Measurements from ENCODE around the gene PRCP.
"Not testable (repeated sequence)": the region's sequence is repeated elsewhere in the genome, so short reads cannot be mapped to it uniquely, and the experiment has no call there.

Gene PRCP

GRCh38 chr11:82872377-82873150, 27.7 kb downstream of the PRCP start:
- no peak for DNase-seq (ENCODE audit: low read depth)

- no peak for DNase-seq (ENCODE audit: low read depth)
Measured at GRCh38 chr11:82871646-82872045, 28.6 kb downstream of the PRCP start.

GRCh38 chr11:82869657-82870056, 30.6 kb downstream of the PRCP start:
- DNase-seq (ENCODE audit: low read depth), result no peak

DNA sequence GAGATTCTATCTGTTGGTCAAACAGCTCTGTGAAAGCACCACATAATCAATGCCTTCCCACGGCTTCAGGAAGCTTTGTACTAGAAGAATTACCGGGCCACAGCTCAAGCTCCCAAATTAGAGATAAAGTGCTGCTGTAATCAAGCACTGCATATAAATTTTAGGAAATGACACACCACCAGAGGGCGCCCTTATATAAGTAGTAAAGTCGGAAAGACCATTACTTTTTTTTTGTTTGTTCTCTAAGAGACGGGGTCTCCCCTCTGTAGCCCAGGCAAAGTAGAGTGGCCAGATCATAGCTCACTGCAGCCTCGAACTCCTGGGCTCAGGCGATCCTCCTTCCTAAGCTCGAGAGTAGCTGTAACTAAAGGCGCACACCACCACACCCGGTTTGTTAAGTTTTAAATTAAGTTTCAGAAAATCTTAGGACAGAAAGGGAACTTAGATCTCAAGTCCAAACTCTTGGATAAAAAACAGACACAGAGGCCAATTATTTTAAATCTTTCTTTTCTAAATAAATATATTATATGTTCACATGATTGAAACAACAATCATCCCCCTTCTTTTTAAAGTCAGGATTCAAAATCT, 32.6 kb downstream of the PRCP start:
- peak; percentile 57 for DNase-seq (ENCODE audit: low read depth)

DNA sequence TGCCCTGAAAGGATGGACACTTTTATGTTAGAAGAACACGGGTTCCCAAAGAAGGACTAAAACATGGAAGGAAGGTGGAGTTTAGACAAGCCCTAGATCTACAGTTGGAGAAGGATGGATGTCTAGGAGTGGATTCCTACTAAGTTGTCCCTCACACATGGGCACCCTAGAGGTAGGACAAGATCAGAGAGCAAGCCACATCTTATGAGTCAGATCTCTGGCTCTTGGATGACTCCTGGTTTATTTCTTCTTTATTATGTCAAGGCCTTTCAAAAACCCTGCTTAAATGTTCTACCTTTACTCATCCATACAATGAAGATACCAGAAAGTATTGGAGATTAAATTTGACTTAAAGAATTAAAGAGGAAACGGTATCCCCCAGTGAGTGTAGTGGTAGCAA, 34.4 kb downstream of the PRCP start:
- no peak for DNase-seq (ENCODE audit: low read depth)

DNA sequence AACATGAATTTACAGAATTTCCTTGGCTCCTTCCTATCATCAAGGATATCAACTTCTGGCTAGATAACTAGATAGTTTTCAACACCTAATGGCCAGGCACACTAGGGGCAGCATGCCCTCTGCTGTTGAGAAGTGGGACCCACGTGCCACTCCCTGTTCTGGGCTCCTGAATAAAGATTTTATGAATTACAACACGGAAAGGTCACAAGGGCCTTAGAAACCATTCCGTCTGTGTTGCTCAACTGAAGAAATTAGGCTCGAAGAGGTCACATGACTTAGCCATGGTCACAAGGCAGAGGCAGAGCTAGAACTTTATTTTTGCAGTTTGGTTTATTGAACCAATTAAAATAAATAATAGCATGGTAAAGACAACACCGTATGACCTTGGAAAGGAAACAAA, 36.0 kb downstream of the PRCP start:
- DNase-seq (ENCODE audit: low read depth), result no peak

DNA sequence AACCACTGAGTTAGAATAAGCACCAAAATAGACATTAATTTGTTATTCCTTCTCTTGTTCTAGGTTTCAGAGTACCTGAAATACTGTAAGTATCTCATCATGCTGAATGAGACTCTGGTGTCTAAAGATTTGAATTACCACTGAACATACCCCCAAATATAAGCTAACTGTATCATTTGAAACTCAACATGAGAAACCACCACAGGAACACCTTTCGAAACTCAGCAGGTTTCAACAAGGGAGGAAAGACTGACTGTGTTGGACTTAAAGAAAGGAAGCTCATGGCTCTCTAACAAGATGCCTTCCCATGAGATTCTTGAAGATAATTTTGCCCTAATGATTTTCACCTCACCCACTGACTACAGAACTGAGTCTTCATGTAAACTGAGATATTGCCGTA, 37.0 kb downstream of the PRCP start:
- DNase-seq (ENCODE audit: low read depth), result no peak

- DNase-seq (ENCODE audit: low read depth), result no peak
Measured at GRCh38 chr11:82862379-82862778, 37.9 kb downstream of the PRCP start.

DNA sequence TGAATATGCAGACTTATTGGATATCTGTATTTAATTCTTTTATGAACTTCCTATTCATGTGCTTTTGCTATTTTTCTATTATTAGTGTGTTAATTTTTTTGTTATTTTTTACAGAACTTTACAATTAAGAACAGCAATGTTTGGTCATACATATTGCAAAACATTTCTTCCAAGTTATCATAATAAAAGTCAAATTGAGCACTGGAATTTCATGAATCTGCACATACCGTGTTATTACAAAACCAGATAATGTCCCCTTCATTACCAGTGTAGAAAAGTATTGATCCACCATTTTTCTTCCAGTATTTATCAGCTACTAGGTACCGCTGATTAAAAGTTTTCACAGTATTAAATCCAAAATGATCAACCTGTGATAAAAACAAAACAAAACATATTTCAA, 40.5 kb downstream of the PRCP start:
- no peak for DNase-seq (ENCODE audit: low read depth)

- no peak for DNase-seq (ENCODE audit: low read depth)
Measured at GRCh38 chr11:82858556-82859091, 41.6 kb downstream of the PRCP start.

- DNase-seq (ENCODE audit: low read depth), result no peak
Measured at GRCh38 chr11:82858133-82858532, 42.1 kb downstream of the PRCP start.

DNA sequence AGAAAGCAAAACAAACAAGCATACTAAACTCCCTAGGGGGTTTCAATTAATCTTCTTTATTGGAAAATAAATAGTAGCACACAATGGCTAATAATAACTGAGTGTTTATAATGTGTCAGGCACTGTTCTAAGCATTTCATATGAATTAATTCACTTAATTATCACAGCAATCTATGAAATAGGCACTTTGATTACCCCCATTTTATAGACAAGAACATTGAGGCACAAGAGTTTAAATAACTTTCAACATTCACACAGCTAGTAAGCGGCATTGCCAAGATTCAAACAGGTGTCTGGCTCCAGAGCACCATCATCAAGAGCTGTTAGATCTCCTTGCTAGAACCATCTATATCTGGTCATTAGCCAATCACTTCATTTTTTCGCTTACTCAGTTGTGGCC, 43.1 kb downstream of the PRCP start:
- no peak for DNase-seq (ENCODE audit: low read depth)

DNA sequence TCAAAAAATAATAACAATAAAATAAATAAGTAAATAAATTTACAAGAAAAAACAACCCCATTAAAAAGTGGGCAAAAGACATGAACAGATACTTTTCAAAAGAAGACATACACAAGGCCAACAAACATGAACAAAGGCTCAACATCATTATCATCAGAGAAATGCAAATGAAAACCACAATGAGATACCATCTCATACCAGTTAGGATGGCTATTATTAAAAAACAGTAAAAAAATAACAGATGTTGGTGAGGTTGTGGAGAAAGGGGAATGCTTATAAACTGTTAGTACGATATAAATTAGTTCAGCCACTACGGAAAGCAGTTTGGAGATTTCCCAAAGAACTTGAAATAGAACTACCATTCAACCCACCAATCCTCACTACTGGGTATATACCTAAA, 44.6 kb downstream of the PRCP start:
- no peak for DNase-seq (ENCODE audit: low read depth)

- not testable (repeated sequence) for DNase-seq (ENCODE audit: low read depth)
Measured at GRCh38 chr11:82854916-82855315, 45.3 kb downstream of the PRCP start.

DNA sequence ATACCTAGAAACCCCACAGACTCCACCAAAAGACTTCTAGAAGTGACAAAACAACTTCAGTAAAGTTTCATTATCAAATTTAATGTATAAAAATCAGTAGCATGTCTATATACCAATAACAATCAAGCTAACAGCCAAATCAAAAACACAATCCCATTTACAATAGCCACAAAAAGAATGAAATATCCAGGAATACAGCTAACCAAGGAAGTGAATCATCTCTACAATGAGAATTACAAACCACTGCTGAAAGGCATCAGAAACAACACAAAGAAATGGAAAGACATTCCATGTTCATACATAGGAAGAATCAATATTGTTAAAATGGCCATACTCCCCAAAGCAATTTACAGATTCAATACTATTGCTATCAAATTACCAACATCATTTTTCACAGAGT, 46.0 kb downstream of the PRCP start:
- no peak for DNase-seq (ENCODE audit: low read depth)

DNA sequence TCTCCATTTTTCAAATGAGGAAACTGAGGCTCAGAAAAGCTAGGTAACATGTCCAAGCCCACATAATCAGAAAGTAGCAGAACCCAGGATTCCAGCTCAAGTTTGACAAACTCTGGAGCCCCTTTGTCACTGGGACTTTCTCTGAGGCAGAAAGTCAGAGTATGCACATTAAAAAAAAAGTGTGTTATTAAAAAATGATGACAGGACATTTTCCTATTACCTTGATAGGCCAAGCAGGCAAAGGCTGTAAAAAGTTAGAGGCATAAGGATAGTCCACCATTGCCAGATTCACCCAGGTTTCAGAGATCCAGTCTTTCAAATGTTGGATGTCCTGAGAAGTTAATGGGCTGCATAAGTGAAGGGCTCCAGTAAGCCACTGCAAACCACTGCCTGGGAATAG, 51.4 kb downstream of the PRCP start:
- DNase-seq (ENCODE audit: low read depth), result no peak

DNA sequence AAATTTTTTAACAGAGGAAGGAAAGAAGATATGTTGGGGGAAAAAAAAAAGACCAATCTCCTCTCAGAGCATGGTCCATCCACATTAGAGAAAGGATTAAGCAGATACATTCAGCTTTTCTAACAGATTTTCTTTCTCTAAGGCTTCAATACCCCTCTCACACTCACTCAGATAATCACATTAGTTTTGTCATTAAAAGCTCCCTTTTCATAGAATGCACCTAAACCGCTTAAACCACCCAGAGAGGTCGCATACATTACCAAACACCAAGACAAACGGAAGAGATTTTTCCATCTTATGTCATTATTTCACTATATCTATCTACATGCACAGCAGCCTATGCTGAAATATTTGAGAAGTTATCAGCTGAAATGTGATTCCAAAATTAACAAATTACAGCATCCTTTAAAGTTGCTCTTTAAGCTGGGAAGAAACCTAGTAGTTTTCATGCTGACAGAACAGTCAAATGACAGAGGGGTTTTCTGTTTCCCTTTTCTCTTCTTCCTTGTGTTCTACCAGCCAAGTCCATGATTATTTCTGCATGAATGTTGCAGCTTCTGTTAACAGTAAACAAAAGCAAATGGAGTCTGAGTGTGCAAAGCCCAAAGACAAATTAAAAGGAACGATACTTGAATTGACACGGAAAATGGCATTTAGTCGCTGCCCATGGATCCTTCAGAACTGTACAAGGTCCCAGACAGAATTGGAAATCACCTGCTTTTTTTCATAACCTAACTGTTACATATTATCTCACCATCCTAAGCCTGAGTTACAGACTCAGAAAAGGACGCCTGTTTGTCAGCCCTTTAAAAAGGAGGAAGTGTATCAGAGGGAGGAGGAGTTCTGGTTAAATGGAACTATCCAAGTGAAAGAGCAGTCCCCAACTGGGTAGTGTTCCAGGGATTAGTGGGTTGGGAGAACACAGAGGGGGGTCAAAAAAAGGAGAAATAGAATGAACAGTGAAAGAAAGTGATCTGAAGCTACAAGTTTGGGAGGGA, 54.6 kb downstream of the PRCP start:
- no peak for DNase-seq (ENCODE audit: low read depth)

DNA sequence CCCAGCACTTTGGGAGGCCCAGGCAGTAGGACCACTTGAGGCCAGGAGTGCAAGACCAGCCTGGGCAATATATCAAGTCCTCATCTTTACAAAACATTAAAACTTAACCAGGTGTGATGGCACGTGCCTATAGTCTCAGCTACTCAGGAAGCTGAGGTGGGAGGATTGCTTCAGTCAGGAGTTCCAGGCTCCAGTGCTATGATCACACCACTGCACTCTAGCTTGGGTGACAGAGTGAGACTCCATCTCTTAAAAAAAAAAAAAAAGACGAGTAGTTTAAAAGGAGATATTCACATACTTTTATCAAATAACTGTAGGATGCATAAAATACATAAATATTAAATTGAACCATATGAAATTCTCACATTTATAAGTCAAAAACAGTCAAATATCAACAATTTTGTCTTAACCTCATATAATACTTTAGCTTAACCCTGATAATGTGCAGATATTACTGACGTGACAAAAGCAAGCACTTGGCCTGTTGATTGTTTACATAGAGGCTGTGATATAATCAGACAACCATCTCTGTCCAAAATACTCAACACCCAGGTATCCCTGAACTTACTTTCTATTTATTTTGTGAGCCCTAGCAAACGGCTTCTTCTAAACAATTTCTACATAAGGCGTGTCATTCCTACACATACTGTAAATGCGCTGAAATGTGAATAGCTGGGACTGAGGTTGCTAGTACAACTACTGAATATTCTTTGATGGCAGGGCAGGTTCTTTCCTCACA, 57.0 kb downstream of the PRCP start:
- no peak for DNase-seq (ENCODE audit: low read depth)

DNA sequence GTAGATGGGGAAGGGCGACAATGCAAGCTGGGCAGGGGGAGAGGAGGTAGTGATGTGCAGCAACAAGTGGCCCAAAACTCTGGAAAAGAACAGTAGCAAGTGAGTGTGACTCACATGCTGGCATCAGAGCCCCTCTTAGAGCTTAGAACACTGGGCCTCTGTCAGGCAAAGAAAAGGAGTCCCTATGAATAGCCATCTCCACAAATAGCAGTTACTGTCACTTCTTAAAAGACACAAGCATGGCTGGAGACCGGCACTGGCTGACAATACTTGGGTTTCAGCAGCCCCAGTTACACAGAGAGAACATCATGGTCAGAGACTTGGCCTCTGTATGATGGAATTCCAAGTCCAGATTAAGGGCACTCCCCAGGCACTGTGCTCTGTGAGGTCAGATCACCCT, 58.2 kb downstream of the PRCP start:
- DNase-seq (ENCODE audit: low read depth), result no peak

DNA sequence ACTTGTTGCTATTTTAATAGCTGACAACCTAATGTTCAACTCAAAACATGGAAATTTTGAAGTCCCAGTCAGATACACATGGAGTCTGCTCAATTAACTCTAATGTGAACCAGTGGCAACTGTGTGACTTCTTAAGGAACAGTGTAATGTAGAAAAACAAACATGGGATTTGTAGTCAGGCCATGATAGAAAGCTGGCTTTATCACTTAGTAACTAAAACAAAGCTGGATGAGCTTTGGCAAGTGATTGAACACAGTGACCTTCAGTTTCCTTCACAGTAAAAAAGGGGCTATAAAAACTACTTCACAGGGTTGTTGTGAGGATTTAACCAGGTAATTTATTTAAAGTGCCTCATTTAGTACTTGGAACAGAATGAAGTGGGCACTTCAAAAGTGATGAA, 62.6 kb downstream of the PRCP start:
- DNase-seq (ENCODE audit: low read depth), result no peak

DNA sequence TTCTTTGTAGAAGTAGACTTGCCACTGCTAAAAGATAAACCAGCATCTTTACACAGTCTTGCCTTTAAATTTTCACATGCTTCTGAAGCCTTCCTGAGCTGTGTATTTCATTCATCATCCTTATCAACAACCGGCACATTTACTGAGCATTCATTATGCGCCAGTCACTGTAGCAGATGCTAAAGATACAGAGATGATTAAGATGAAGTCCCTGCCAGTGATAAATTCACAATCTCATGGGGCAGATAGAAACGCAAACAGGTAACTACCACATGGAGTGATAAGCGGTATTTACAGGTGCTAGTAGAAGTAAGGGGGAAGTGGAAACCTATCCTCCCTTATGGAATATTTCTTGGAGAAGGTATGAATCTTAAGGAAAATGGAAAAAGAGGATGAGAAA, 67.2 kb downstream of the PRCP start:
- peak; percentile 2 for DNase-seq (ENCODE audit: low read depth)

DNA sequence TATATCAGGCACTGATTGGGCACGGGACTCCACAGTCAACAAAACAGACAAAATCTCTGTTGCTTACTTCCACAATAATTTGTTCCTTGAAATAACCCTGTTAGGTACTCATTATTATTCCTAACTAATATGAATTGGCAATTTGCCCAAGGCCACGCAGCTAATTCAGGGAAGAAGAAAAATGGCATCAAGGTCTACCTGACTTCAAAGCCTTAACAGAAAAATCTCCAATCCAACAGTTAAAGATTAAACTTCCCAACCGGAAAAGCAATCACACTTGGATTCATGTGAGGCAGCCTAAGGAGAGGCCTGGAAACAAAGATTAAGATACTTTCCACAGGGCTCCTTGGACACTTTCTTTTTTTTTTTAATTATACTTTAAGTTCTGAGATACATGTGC, 68.9 kb downstream of the PRCP start:
- no peak for DNase-seq (ENCODE audit: low read depth)

Data from CMK (cell line).